G401.6 (cell line): ENCODE results near the gene TINAGL1.

Experiments
- FAIRE-seq: peaks from 2 replicates; lab custom pipeline; 2012; peaks lifted over from hg19 to GRCh38; lab: Jason Lieb, UNC

TINAGL1 gene, protein sequence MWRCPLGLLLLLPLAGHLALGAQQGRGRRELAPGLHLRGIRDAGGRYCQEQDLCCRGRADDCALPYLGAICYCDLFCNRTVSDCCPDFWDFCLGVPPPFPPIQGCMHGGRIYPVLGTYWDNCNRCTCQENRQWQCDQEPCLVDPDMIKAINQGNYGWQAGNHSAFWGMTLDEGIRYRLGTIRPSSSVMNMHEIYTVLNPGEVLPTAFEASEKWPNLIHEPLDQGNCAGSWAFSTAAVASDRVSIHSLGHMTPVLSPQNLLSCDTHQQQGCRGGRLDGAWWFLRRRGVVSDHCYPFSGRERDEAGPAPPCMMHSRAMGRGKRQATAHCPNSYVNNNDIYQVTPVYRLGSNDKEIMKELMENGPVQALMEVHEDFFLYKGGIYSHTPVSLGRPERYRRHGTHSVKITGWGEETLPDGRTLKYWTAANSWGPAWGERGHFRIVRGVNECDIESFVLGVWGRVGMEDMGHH

DNA sequence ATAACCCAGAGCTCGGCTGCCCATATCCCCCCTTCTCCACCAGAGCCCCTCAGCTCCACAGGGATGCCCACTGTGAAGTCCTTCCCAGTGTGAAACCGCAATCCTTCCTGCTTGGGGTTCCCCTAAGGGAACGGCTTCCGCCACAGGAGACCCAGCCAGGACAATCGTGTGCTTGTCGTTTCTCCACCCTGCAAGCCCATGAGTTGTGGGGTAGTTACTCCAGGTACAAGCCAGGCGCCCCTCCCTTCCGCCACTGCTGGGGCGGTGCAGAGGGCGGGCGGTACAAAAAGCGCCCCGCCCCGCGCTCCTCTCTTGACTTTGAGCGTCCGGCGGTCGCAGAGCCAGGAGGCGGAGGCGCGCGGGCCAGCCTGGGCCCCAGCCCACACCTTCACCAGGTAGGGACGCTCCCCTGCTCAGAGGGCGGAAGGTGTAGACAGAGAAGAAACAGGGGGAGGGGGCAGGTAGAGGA lies at the start of gene TINAGL1:
TINAGL1 (plus strand) TSS at position 315 of the 469 bp plus-strand sequence. CDS start 634 bp downstream, outside the sequence.
- no peak for FAIRE-seq

DNA sequence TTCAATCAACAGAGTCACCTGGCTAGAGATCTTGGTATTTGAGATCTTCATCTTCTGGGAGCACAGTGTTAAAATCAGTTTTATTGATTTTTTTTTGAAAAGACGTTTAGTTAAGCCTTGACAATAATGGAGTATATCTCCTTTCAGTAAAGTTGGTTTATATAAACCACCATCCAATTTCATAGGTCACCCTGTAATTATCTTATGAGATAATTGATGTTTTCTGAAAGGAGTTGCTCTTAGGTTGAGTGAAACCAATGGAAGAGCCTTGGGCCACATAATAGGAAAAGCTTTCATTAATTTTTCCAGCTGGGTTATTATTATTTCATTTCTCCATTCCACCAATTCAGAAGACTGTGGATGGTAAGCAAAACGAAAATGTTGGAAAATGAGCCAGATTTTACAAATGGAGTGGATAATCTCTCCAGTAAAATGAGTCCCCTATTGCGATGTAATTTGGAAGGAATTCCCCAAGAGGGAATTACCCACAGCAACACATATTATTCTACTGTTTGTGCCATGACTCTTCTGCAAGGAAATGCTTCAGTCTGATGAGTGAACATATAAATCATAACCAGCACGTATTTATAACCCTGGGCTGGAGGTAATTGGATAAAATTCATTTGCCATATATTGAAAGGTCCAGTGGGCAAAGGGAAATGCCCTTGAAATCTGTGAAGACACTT lies 46.2 kb upstream of the TINAGL1 start:
- FAIRE-seq, result peak; percentile 95

DNA sequence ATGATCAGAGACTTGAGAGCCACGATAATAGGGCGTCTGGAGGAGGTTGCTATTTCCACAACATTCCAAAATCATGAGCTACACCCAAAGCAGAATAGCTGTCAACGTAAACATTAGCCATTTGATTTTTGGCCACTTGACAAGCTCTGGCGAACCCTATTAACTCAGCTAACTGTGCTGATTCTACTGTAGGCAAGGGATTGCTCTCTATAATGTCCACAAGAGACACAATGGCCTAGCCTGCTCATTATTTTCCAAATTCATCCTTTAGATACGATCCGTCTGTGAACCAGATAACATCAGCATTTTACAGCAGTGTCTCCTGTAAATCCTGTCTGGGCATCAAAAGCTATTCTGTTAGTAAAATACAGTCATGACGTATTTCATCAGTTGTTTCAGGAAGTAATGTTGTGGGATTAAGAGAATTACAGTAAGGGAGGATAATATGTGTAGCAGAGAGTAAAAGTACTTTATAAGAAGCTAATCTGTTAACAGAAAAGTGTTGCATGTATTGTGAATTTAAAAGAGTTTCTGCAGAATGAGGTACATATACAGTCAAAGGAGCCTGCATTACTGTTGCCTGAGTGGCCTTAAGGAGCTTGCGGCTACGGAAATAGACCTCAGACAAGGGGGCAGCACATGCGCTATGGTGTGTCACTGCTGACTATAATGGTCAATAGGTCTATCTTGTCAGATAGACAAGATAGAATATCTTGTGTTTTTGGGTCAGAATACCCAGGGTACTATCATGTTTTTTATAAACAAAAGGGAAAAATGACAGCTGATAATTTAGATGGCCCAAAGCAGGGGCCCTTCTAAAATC lies 44.9 kb upstream of the TINAGL1 start:
- peak; percentile 96 for FAIRE-seq

DNA sequence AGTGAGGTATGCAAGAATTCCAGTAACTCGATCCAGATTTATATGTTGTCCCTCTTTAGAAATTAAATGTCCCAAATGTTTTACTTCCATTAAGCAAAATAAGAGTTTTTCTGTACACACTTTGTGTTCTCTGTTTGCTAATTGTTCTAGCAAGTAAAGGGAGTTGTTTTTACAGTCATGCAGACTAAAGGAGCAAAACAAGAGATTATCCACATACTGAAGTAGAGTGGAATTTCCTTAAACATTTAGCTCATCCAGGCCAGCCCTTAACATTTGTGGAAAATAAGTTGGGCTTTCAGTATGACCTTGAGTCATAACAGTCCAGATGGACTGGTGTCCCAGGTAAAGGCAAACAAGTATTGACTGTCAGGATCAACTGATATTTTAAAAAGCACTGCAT lies 44.1 kb upstream of the TINAGL1 start:
- peak; percentile 95 for FAIRE-seq

DNA sequence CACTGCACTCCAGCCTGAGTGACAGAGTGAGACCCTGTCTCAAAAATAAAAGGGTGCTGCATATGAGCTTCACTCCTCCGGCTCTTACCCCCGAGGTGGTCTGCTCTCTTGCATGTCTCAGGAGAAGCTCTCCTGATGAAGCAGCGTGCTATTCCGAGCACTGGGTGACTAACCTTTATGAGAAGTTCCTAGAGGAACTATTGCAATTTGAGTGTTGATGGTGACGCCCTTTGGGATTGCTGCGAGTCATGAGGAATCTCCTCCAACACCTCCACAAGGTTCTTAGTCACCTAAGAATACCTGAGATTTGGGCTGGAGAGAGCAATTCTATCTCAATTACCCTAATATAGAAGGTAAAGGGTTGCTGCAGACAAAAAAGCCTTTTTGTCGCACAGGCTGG lies 40.8 kb upstream of the TINAGL1 start:
- peak; percentile 60 for FAIRE-seq

DNA sequence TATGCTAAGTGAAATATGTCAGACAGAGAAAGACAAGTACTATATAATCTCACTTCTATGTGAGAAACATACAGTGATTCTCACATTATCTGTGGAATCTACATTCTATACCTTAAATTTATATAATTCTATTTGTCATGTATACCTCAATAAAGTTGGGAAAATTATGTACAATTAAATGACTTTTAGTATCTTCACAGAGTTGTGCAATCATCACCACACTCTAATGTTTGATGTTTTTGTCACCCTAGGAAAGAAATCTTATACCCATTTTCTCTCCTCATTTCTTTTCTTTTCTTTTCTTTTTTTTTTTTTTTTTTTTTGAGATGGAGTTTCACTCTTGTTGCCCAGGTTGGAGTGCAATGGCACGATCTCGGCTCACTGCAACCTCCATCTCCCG lies 37.0 kb upstream of the TINAGL1 start:
- FAIRE-seq, result no peak

DNA sequence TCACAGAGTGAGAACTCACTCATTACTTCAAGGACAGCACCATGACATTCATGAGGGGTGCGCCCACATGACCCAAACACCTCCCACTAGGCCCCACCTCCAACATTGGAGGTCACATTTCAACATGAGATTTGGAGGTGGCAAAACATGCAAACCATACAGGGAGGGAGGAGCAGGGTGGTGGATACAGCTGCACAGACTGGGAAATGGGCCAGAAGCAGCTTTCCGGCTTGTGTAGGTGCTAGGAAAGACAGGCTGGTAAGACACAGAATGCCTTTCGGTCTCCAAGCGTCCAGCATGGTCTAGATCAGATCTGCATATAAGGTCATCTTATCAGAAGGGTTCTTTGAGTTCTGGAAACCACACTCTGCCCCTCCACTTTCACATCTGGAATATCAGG lies 35.1 kb upstream of the TINAGL1 start:
- FAIRE-seq, result no peak

DNA sequence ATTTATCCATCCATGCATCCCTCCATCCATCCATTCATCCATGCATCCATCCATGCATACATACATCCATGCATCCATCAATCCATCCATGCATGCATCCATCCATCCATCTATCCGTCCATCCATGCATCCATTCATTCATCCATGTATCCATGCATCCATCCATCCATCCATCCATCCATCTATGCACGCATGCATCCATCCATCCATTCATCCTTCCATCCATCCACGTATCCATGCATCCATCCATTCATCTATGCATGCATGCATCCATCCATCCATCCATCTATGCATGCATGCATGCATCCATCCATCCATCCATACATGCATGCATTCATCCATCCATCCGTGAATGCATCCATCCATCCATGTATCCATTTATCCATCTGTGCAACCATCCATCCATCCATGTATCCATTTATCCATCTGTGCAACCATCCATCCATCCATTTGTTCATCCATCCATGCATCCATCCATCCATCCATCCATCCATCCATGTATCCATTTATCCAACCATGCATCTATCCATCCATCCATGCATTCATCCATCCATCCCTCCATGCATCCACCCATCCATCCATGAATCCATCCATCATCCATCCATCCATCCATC lies 30.3 kb upstream of the TINAGL1 start:
- no peak for FAIRE-seq

DNA sequence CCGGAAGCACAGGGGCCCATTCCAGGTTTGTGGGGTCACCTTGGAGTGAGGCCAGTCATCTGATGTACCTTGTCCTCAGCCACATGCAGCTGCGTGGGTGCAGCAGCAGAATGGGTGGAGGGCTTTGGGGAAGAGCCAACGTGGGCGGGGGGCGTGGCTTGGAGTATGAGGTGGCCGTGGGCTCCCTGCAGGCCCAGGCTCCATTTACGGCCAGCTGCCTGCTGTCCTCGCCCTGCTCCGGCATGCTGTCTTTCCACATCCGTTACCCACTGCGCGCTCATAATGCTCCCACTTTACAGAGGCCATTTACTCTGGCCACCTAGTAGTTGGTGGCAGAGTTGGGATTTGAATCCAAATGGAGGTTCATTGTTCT lies 27.8 kb upstream of the TINAGL1 start:
- no peak for FAIRE-seq

DNA sequence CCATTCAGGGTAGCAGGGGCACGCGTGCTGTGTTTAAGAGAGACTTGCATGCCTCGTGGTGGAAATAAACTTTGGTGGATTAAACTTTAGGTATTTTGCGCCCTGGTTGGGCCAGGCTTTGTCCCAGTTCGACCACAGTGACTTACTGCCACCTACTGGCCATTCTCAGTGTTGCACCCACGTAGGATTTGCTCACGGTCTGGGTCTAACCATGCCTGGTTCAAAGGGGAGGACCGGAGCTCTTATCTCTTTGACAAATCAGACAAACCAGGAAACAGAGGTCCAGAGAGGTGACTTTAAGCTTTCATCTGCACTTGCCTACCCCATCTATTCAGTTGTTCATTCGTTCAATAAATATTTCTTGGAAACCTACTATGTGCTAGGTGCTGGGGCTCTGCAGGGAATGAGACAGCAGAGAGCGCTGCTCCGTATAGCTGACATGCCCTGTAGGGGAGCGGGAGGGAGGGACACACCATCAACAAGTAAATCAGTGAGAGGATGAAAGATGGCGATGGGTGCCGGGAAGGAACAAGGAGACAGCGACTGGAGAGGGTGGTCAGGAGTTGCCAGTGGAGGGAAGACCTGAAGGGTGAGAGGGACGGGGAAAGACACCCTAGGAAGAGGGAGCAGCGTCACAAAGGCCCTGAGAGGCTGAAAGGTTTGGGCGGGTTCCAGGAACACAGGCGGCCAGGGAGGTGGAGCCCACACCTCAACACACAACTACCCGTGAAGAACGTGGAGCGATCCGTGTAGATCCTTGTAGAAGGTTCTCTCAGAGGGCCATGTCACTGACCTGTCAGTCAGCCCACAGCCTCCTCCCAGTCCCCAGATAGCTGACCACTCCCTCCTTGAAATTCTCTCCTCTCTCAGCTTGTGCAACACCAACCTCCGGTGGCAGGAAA lies 27.2 kb upstream of the TINAGL1 start:
- peak; percentile 91 for FAIRE-seq

DNA sequence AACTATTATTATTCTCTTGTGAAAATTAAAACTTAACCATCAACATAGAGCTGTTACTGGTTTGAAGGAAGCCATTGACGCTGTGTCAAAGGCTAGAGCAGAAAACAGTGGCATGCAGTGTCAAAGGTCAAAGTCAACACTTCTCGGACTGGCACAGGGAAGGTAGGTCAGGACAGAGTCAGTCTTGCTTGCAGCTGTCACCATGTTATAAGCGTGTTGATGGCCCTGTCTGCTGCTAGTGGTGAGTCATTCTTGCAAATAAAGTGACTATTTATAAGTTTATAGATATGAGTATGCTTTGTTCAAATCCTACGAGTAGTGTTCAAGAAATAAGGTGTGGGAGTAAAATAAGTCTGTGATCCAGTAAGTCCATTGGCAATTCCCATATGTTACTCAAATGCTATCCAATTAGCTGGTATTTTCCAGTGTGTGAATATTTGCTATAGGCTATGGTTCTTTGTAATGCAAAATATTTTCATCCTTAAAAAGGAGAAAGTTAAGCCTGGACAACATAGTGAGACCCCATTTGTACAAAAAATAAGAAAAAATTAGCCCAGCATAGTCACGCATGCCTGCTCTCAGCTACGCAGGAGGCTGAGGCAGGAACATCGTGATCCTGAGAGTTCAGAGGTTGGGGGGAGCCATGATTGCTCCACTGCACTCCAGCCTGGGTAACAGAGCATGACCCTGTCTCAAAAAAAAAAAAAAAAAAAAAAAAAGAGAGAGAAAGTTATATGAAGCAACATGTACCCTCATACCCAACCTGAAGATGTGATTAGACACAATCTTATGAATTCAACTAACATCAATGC lies 26.3 kb upstream of the TINAGL1 start:
- FAIRE-seq, result no peak

DNA sequence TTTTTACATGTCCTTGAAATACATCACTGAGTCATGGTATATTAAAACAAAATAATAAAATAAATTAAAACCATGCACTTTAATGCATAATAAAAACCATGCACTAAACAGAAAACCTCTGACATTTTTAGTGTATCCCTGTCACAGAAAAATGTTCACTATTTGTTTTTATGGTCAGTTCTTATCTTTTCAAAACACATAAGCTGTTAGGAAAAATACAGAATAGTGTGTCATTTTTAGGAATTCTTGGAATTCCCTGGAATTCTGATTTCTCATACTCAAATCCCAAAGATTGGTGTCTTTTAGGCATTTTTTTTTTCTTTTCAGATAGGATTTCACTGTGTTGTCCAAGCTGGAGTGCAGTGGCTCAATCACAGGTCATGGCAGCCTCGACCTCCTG lies 25.1 kb upstream of the TINAGL1 start:
- FAIRE-seq, result no peak

DNA sequence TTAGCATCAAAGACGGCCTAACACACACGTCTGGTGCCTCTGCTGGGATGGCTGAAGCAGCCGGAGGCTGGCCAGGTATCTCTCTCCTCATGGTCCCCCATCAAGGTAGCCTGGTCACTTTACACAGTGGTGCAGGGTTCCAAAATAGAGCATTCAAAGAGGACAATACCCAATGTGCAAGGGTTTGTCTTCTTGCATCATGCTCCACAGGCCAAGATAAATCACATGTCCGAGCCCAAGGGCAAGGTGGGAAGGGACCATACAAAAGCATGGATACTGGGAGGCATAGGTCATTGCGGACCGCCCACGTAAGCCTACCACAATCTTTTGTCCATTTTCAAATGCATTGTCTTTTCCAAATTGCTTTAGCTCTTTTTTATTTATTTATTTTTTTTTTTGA lies 23.8 kb upstream of the TINAGL1 start:
- FAIRE-seq, result no peak

DNA sequence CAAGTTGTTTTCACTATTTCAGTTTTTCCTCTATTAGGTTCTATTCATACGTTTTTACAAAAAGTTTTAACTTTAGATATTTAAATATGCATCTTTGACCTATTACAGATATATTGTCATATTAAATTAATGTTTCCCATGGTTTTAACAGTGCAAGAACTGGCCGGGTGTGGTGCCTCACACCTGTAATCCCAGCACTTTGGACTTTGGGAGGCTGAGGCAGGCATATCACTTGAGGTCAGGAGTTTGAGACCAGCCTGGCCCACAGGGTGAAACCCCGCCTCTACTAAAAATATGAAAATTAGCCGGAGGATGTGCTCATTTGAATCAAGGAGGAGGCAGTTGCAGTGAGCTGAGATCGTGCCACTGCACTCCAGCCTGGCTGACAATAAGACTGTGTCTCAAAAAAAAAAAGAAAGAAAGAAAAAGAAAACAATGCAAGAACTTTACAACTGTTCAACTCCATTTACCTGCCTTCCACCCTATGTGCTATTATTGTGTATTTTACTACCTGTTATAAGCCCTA lies 19.8 kb upstream of the TINAGL1 start:
- no peak for FAIRE-seq

DNA sequence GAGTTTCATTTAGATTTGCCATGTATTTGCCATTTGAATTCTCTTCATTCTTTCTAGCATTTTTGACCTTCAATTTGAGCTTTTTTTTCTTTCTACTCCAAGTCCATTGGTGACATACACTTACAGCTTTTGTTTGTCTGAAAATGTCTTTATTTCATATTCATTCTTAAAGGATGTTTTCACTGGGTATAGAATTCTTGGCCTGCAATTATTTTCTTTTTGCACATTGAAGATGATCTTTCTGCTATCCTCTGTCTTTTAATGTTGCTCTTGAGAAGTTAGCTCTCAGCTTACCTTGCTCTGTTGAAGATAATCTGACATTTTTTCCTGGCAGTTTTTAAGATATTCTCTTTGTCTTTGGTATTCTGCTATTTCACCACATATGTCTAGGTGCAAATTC lies 16.6 kb upstream of the TINAGL1 start:
- FAIRE-seq, result no peak

DNA sequence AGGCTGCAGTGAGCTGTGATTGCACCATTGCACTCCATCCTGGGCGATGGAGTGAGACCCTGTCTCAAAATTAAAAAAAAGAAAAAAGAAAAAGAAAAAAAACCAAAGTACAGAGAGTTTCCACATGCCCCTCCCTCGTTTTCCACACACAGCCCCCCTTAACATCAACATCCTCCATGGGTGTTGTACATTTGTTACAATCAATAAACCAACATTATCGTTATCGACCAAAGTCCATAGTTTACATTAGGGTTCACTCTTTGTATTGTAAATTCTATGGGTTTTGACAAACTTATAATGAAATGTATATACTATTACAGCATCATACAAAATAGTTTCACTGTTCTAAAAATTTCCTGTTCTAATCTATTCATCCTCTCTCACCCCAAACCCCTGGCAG lies 15.9 kb upstream of the TINAGL1 start:
- FAIRE-seq, result no peak

DNA sequence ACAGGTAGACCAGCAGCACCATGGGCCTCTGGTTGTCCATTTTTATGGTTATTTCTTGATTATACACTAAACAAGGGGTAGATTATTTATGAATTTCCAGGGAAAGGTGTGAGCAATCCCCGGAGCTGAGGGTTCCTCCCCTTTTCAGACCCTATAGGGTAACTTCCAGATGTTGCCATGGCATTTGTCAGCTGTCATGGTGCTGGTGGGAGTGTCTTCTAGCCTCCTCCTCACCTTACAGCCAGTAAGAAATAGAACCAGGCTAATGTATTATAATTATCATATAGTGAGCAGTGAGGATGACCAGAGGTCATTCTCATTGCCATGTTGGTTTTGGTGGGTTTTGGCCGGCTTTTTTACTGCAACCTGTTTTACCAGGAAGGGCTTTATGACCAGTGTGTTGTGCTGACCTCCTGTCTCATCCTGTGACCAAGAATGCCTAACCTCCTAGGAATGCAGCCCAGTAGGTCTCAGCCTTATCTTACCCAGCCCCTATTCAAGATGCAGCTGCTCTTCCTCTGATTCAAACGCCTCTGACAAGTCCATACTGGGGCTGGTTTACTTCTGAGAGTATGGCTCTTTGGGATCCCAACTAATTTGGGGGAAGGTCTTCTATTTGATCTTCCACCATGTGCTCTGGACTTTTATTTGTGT lies 13.5 kb upstream of the TINAGL1 start:
- no peak for FAIRE-seq

DNA sequence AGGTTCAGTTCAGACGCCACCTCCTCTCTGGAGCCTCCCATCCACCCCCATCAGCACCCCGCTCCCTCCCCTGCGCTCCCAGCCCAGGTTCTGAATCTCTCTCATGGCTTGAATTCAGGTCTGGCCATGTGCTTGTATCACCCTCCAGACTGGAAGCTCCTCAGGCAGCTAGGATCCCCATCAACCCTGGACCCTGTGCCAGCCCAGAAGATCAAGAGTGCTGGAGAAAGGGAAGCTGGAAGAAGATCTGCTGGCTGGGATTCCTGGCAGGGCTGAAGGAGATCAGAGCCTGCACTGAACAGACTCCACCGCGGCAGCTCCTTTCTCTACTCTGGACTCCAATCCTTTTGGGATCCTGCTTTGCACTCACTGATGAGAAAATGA lies 11.7 kb upstream of the TINAGL1 start:
- no peak for FAIRE-seq

DNA sequence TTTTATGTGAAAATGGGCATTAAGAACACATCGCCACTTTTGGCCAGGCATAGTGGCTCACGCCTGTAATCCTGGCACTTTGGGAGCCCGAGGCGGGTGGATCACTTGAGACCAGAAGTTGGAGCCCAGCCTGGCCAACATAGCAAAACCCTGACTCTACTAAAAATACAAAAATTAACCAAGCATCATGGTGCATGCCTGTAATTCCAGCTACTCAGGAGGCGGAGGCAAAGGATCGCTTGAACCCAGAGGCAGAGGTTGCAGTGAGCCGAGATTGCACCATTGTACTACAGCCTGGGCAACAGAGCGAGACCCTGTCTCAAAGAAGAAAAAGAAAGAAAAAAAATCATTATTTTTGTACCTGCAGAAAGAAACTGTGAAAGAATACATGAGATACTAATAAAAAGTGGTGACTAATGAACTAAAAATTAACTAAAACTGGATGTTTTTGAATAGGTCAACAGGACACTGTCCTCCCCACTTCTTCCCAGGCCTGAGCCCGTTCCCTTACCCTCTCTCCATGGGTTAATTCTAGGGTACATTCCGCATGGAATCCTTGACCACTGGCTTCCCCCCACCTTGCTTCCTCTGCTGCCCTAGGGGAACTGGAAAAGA lies 8.3 kb upstream of the TINAGL1 start:
- no peak for FAIRE-seq
